NOMO-1 (cell line): Measurements from ENCODE around the gene B3GALNT2.
"Not testable (repeated sequence)": the region's sequence is repeated elsewhere in the genome, so short reads cannot be mapped to it uniquely, and the experiment has no call there.

Experiments
- DNase-seq, 2 experiments: peaks; one replicate each; lab custom pipeline; 2025; ENCODE audit not compliant: unreplicated experiment in 2 of 2; lab: John Stamatoyannopoulos, UW

The B3GALNT2 gene

GRCh38 chr1:235504494-235505222, 406 bp upstream of the B3GALNT2 start:
- peak; percentile 98 to 99 for DNase-seq

- peak; percentile 73 to 79 for DNase-seq
Measured at GRCh38 chr1:235503403-235504121, 690 bp downstream of the B3GALNT2 start.

GRCh38 chr1:235502601-235503402, 1.4 kb downstream of the B3GALNT2 start:
- DNase-seq: peak in 1 of 2 experiments; percentile 5

DNA sequence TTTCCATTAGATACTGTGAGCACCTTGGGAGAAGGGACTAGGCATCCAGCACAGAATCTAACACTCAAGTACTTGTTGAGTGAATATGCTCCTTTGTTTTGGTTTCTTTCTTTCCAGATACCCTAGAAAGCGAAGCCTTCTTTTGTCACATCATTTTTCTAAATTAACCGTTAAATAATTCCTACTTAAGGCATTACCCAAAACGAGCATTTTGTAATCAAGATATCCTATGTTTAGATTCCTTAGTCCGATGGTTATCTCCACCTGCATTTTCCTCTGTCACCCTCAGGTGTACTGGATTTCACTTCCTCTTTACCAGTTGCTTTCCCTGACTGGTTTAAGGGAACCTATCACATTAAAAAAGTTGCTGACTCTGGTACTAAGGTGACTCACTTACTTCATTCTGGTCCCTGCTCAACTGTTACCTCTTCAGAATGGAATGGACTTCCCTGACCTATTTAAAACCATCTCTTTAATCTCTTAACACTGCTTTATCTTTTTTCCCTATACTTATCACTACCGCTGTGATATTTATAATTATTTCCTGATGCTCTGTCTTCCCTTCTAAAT, 3.2 kb downstream of the B3GALNT2 start:
- DNase-seq: no peak

DNA sequence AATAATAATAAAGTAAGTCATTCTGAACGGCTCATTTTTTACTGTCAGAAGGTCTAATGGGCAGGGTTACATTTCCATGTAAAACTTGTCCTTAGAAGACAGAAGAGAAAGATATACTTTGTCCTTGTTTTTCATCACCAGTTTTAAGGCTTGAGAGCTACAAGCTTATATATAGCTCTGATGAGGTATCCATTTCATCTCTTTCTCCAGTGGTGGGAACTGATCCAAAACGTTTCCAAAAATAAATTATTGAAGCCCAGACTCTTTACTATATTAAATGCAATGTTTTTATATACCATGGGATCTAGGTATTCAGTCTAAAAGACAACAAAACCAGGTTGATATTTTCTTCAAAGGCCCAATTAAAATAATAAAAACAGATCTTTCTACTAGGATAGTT, 8.7 kb downstream of the B3GALNT2 start:
- no peak for DNase-seq

- DNase-seq: no peak
Measured at GRCh38 chr1:235495030-235495429, 9.2 kb downstream of the B3GALNT2 start.

DNA sequence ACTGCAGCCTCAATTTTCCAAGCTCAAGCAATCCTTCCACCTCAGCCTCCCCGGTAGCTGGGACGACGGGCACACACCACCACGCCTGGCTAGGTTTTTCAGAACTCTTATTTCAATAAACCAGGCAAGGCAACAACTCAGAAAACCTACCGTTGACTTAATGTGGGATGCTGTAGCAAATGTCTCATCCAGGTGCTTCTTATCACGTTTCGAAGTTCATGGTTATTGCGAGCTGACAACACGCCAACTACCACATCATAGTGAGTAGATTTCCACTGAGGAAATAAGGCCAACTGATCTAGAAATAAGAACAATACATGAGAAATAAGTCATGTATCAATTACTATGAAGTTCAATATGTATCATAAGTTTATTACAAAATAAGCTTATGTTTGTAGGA, 9.7 kb downstream of the B3GALNT2 start:
- no peak for DNase-seq

DNA sequence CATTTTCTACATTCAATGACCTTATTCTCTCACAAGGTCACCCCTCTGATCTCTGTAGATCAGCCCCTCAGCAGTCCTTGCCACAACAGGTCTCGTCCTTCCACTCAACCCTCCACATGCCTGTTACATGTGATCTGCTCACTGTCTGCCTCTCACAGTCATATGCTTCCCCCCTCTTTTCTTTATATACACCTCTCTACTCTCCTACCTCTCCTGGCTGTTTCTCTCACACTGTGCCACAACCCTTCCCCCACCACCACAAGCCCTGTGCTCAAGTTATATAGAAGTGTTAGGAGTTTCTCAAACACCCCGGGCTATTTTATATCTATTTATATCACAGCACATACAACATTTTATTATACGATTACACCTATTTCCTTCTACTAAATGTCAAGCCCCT, 12.6 kb downstream of the B3GALNT2 start:
- DNase-seq: no peak

GRCh38 chr1:235486321-235486720, 17.9 kb downstream of the B3GALNT2 start:
- no peak for DNase-seq

DNA sequence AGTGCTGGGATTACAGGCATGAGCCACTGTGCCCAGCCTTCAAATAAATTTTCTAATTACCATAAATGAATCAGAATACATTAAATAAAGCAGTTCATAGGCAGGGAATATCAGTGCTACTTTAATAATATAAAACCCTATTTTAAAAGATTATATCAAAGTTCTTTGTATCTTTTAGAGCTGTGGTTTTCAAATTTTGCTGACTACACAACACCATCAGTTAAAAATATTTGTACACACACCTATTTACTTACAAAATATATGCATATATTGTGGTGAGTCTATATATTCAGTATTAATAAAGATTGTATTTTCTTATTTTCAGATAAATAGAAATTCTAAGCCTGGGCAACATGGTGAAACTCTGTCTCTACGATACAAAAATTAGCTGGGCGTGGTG, 18.7 kb downstream of the B3GALNT2 start:
- DNase-seq: no peak

- DNase-seq: no peak
Measured at GRCh38 chr1:235483090-235483489, 21.2 kb downstream of the B3GALNT2 start.

DNA sequence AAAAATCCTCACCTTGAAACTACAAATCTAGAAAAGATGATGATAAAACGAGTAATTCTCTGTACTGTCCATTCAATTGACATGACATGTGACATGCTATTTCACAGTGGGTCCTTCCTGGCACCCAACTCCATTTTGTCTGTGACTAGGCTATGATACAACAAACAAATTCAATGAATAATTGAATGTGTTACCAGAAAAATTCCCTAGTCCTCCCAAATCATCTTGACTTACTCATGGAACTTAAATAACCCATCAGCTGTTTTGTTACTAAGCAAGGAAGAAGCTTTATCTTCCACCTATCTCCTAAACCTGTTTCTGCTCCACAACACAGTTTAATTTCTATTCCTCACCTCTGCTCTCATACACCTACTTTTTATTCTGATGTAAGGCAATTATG, 30.4 kb downstream of the B3GALNT2 start:
- no peak for DNase-seq

DNA sequence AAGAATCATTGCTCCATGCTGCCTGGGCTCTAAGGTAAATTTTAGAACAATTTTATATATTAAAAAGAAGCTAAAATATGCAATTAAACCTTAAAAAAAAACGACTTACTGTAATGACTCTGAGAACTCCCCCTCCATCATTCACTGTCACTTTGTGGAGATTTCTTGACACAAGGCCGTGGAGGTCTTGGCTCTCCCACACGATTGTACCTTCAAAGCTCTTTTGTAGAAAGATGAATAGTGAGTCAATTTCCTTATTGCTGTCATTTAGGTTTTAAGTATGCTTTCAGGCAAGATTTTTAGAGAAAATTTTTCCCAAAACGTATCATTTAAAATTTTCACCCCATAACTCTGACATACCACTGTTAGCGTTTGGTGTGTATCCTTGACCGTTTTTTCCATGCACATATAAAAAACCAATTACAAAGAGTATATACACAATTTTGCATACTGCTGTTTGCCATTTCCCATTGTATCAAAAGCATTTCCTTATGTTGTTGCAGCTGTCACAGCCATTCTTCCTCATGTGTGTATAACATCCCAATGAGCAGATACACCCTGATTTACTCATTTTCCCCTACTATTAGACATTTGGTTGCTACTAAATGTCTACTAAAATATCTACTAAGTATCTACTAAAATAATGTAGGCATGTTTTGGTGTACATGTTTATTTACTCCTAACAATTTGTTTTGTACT, 33.4 kb downstream of the B3GALNT2 start:
- no peak for DNase-seq

DNA sequence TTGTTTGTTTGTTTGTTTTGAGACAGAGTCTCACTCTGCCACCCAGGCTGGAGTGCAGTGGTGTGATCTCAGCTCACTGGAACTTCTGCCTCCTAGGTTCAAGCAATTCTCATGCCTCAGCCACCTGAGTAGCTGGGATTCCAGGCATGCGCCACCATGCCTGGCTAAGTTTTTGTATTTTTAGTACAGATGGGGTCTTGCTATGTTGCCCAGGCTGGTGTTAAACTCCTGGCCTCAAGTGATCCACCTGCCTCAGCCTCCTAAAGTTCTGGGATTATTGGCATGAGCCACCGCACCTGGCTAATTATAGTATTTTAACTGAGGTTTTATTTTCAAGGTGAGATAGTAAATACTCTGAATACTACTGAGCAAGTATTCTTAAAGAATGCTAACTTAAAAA, 34.4 kb downstream of the B3GALNT2 start:
- DNase-seq: not testable (repeated sequence)

DNA sequence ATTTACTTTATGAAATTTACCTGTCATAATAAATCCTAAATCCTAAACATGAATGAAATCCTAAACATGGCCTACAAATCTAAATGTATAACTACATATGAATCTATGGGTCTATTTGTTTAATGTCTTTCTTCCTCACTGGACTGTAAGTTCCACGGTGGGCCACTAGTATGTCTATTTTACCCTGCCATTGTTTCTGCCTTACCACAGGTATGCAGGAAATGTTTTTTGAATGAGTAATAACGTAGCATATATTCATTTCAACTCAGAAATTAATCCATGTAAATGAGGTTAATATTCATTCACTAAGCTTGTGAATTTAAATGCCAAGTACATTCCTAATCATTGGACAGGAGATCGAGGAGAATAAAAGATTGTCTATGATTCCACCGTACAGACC, 35.3 kb downstream of the B3GALNT2 start:
- DNase-seq: no peak

DNA sequence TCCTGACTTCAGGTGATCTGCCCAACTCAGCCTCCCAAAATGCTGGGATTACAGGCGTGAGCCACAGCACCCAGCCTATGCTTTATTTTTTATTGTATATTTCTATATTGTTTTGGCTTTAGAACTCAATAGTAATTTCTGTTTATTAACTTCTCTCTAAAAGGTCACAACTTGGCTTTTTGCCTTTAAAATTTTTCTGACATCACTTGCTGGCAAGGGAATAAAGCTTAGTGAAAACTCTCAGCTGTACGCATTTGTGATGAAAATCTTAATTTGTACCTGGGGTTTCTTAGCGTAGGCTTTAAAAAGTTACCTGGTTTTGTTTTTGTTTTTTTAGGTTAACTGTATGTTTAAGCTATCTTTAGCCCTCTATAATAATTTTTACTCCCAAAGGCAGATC, 36.2 kb downstream of the B3GALNT2 start:
- DNase-seq: no peak

DNA sequence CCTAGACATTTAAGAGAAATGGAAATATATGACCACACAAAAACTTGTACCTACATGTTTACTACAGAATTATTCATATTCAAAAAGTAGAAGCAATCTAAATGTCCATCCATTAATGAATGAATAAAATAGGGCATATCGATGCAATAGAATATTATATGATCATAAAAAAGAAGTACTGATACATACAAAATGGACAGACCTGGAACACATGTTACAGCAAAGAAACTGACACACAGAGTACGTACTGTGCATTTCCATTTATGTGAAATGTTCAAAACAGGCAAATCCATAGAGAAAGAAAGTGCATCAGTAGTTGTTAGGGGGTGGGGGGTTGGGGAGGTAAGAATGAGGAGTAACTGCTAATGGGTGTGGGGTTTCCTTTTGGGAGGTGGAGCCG, 39.2 kb downstream of the B3GALNT2 start:
- DNase-seq: no peak

GRCh38 chr1:235462832-235463231, 41.4 kb downstream of the B3GALNT2 start:
- DNase-seq: not testable (repeated sequence)

DNA sequence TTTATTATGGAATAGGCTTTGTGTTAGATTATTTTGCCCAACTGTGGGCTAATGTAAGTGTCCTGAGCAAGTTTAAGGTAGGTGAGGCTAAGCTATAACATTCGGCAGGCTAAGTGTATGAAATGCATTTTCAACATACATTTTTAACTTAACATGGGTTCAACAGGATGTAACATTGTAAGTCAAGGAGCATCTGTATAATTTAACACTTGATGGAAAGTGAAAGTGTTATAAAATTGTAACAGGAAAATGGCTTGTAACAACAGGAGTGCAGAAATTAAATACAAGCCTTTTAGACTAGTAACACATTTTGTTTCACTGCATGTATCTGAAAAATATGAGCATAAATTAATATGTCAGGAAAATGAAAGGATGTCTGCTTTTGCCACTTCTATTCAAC, 42.3 kb downstream of the B3GALNT2 start:
- no peak for DNase-seq

DNA sequence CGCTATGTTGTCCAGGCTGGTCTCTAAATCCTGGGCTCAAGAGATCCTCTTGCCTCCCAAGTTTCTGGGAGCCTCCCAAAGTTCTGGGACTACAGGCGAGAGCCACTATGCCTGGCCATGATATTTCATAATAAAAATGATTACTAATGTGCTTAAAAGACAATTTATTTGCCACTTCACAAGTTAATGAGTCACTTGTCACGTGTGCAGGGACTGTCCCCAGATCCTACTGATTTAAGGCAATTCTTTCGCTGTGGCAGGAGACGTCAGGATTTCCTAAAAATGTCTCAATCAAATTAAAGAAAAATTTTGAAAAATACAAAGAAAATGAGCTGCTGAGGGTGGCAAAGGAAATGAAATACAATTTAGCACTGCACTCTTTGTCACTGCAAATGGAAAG, 43.5 kb downstream of the B3GALNT2 start:
- no peak for DNase-seq

DNA sequence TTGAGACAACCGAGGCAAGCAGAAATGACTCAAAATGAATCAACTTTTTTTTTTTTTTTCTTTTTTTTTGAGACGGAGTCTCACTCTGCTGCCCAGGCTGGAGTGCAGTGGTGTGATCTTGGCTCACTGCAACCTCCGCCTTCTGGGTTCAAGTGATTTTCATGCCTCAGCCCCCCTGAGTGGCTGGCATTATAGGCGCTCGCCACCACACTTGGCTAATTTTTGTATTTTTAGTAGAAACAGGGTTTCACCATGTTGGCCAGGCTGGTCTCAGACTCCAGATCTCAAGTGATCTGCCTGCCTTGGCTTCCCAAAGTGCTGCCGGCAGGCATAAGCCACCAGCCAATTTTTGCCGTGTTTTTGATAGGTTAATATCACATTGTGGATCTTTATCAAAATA, 46.4 kb downstream of the B3GALNT2 start:
- not testable (repeated sequence) for DNase-seq
